ENCODE data around the gene MTOR. TPM values are rescaled to one million over a fixed set of nuclear protein-coding genes. Genes with fewer than 3 reads are reported as not detected.
"Not testable (repeated sequence)": the region's sequence is repeated elsewhere in the genome, so short reads cannot be mapped to it uniquely, and the experiment has no call there.

The MTOR gene
- total RNA-seq, 4 donors from 2014 or later, result 22.9 to 51.5 (median 40.3) TPM

DNA sequence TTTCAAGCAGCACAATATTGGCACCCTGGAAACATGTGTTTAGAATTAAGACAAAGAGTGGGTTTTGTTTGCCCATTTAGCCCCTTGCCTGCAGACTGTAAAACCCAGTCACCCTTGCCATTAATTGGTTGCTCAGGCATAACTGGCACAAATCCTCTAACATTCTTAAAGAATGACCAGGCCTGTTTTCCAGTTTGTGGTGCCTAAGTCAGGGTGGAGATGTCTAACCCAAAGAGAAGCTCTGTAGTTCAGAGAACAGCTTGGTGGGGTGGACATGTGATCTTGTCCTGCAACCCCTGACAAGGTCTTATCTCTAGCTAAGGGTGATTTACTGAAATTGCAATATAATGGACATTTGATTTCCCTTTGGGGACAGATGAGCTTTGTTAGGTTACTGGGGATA is 82.0 kb downstream of the MTOR start:
- Histone ChIP-seq H3K27ac (no peak overlapping the region), H3K4me3 (no peak overlapping the region), H3K9me3 (no peaks in the 10 kb centered on the region), H3K27me3 (no peaks in the 10 kb centered on the region), H3K36me3 (no peaks in the 10 kb centered on the region), H3K4me1 (peaks cover 0 to 6% of the 10 kb centered on the region in 2 donors)
- intact Hi-C loops (cut with DNase I; ENCODE audit: low total_unique reads), result no loop called here
- TF ChIP-seq CTCF (IDR thresholded peaks at IDR 0.05) (no peak), POLR2A (IDR thresholded peaks at IDR 0.05) (no peak)
- DNase-seq, result no peak

GRCh38 chr1:11179749-11180148 is 82.6 kb downstream of the MTOR start:
- DNase-seq; H3K36me3 ChIP-seq; H3K27ac ChIP-seq; H3K4me3 ChIP-seq; H3K4me1 ChIP-seq; H3K9me3 ChIP-seq; H3K27me3 ChIP-seq; intact Hi-C loops (cut with DNase I; ENCODE audit: low total_unique reads): not testable (repeated sequence)

GRCh38 chr1:11179125-11179524 is 83.2 kb downstream of the MTOR start:
- Histone ChIP-seq H3K27me3 (no peaks in the 10 kb centered on the region), H3K4me1 (peaks cover 0 to 6% of the 10 kb centered on the region in 2 donors), H3K9me3 (no peaks in the 10 kb centered on the region), H3K27ac (no peak overlapping the region), H3K4me3 (no peak overlapping the region), H3K36me3 (no peaks in the 10 kb centered on the region)
- no peak for TF ChIP-seq POLR2A (IDR thresholded peaks at IDR 0.05)
- TF ChIP-seq CTCF (IDR thresholded peaks at IDR 0.05), result no peak
- no peak for DNase-seq
- intact Hi-C loops (cut with DNase I; ENCODE audit: low total_unique reads), result no loop called here

GRCh38 chr1:11178021-11179015 is 84.0 kb downstream of the MTOR start:
- DNase-seq, result peak in 1 of 2 donors; percentile 40
- no peaks in the 10 kb centered on the region for H3K9me3 ChIP-seq
- H3K4me3 ChIP-seq, result no peak overlapping the region
- no peaks in the 10 kb centered on the region for H3K27me3 ChIP-seq
- TF ChIP-seq CTCF (IDR thresholded peaks at IDR 0.05), result no peak
- TF ChIP-seq POLR2A (IDR thresholded peaks at IDR 0.05), result no peak
- intact Hi-C loops (cut with DNase I; ENCODE audit: low total_unique reads), result no loop called here
- H3K36me3 ChIP-seq, result no peaks in the 10 kb centered on the region
- peaks cover 0 to 6% of the 10 kb centered on the region in 2 donors for H3K4me1 ChIP-seq
- no peak overlapping the region for H3K27ac ChIP-seq

DNA sequence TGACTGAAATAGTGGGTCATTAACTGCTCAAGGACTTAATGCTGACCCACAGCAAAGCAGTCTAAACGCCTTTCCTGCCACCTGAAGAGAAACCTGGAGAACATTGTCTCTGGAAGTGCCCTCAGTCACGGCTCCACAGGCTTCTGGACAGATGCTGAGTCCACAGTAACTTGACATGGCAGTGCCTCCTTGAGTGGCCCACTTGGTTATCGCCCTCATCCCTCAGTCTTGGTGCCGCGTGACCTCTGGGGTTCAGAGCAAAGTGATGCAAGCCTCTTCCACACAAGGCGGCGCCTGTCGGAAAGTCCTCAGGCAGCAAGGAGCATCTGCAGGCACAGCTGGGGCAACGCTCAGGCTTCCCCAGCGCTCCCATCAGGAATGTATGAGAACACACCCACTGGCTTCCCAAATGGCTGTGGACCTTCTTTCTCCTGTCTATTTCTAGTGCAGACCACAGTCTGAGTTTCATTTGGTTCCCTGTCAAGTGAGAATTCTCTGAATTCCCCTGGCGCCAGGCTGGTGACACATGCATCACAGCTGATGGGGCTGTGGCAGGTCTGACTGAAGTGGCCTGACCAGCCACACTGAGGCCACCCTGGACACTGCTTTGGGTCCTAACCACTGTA is 86.2 kb downstream of the MTOR start:
- intact Hi-C loops (cut with DNase I; ENCODE audit: low total_unique reads), result no loop called here
- Histone ChIP-seq H3K36me3 (no peaks in the 10 kb centered on the region), H3K27ac (no peak overlapping the region), H3K9me3 (no peaks in the 10 kb centered on the region), H3K27me3 (no peaks in the 10 kb centered on the region), H3K4me3 (no peak overlapping the region), H3K4me1 (peaks cover 0 to 6% of the 10 kb centered on the region in 2 donors)
- DNase-seq, result no peak
- TF ChIP-seq POLR2A (IDR thresholded peaks at IDR 0.05), result no peak
- TF ChIP-seq CTCF (IDR thresholded peaks at IDR 0.05), result no peak
